GM19397 (cell line): Measurements from ENCODE around the gene ASB5.

Experiments
- ATAC-seq: cut with Tn5 transposase; IDR thresholded peaks from one replicate; pipeline ENCODE4 v1.9.1; 2021; ENCODE audit warnings: mild to moderate bottlenecking, moderate library complexity; ENCODE audit not compliant: unreplicated experiment

Gene ASB5

GRCh38 chr4:176185051-176185450 lies 84.0 kb downstream of the ASB5 start:
- ATAC-seq: no peak
